Peyer's patch (tissue), 4 donors: ENCODE measurements around the gene NBPF26.
"Not testable (repeated sequence)": the region's sequence is repeated elsewhere in the genome, so short reads cannot be mapped to it uniquely, and the experiment has no call there.

ENCODE experiments used
- POLR2A ChIP-seq, 2 donors: fragments of 450-650 bp; IDR thresholded peaks; one replicate each; pipeline ENCODE4 v1.5.1; 2017; ENCODE audit warnings: antibody characterized with exemption in 2 of 2, mild to moderate bottlenecking in 2 of 2, moderate library complexity in 2 of 2
- TF ChIP-seq, protein P1 (sequence below), 6 experiments: fragments of 450-650 bp in 4 of 6; fragments of 200-600 bp in 2 of 6; sonication (generic) in 1 of 6; IDR thresholded peaks; one replicate each; pipeline ENCODE4 v1.5.1; 2017 to 2019; ENCODE audit warnings: antibody characterized with exemption in 6 of 6, mild to moderate bottlenecking in 3 of 6, moderate library complexity in 1 of 6

DNA sequence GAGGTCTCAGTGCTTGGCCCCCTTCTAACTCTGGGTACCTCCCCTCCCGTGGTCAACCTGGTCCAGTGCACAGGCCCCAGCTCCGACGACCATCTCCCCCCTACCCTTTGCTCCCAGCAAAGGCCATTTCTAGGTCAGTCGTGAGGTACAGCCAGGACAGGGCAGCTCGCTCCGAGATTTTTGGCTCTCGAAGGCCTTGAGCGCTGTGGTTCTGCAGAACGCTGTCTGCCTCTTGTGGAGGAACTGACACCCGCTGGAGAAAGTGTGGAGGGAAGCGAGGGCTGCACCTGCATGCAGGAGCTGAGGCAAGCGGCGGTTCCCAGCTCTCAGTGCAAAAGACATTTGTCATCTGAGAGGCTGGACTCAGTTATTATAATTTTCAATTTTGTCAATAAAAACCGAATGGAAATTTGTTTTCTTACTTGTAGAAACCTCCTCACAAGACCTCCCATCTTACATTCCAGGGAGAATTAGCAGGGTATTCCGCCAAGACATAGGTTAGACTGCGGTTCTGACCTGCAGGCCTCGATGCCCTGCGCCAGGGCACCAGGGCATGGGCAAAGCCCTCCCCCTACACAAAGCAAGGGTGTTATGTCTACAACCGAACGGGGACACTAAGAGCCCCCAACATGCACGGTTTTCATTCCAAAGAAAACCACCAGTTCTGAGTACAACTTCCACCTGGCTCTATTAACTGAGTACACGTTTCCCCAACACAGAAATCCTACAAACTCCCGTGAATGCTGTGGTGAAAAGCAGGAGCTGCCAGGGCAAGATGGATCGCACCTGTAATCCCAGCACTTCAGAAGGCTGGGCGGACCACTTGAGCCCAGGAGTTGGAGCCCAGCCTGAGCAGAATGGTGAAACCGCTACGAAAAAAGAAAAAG lies 125.9 kb downstream of the NBPF26 start:
- TF ChIP-seq, protein P1, sequence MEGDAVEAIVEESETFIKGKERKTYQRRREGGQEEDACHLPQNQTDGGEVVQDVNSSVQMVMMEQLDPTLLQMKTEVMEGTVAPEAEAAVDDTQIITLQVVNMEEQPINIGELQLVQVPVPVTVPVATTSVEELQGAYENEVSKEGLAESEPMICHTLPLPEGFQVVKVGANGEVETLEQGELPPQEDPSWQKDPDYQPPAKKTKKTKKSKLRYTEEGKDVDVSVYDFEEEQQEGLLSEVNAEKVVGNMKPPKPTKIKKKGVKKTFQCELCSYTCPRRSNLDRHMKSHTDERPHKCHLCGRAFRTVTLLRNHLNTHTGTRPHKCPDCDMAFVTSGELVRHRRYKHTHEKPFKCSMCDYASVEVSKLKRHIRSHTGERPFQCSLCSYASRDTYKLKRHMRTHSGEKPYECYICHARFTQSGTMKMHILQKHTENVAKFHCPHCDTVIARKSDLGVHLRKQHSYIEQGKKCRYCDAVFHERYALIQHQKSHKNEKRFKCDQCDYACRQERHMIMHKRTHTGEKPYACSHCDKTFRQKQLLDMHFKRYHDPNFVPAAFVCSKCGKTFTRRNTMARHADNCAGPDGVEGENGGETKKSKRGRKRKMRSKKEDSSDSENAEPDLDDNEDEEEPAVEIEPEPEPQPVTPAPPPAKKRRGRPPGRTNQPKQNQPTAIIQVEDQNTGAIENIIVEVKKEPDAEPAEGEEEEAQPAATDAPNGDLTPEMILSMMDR (IDR thresholded peaks at IDR 0.05): not testable (repeated sequence)
- not testable (repeated sequence) for TF ChIP-seq POLR2A (IDR thresholded peaks at IDR 0.05)
